ENCODE measurements around the gene ANKLE2.

The ANKLE2 gene

DNA sequence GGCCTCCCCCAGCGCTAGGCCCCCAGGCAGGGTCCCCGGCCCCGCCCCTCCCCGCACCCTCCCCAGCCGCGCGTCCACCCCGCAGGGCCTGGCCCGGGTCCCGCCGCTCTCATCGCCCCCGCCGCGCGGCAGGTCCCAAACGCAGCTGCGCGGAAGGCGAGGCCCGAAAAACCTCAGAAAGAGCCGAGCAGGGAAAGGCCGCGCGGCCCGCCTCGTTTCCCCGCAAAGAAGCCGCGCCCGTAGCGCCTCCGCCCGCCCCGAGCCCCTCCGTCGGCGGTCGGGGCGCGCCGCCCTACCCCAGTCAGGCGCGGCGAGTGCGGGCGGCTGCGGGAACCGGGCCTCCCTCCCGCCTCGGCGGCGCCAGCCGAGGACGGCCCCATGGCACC is 74.8 kb downstream of the ANKLE2 start:
- DNase-seq, result peak; percentile 65

DNA sequence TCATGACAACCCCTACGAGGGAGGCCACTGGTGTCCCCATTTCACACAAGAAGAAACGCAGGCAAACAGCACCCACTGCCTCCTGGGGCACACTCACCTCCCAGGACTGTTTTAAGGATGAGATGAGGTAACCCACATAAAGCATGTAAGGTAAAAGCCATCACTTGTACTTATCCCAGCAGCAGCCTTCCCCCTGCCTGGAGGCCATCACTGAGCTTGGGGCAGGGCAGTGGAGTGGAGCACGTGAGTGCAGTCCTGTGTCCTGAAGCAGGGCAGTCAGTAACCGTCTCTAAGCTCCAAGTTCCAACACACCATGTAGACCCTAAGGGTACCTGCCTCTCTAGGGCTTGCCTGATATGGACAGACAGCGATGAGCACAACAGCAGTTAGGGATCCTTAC is 76.2 kb downstream of the ANKLE2 start:
- DNase-seq, result no peak

DNA sequence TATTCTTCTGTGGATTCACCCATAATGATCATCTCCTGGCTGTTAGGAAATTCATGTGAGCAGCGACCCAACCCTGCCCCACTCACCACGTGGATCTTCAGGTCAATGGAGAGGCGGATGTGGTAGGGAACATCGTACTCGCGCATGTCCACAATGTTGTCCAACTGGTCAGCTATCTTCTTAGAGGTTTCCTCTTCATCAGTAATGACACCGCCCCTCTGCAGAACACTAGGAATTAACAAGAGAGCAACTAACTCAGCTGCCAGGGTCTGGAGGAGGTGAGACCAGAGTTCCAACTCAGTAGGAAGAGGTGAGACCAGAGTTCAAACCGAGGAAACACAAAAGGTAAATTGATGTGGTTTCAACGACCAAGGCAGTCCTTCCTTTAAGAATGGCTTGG is 84.1 kb downstream of the ANKLE2 start:
- no peak for DNase-seq

DNA sequence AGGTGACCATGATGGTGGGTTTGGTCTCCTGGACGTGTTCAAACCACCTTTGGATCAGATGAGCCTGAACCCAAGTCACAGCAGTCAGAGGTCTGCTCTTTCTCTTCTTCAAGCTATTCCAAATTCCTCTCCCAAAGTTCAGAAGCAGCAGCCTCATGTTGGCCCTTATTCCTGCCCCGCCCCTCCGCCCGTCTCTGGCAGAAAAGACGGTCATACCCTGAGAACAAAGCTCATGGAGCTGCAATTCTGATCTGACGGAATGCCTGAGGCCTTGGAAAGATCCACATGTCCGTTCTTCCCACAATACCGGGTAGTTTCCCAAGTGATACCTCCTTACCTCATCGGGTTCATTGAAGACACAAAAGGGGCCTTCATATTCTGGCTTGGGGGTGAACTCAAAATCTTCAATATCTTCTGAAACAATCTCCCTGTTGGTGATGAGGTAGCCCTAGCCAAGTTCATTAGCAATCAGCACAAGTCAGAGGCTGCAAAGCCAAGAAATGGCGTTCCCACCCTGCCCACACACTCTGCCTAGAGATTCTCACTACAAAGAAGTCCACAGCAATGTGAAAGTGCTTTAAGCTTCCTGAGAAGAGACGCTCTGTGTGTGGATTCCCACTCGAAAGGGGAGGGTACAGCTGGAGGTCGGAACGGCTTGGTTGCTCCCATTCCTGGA is 85.7 kb downstream of the ANKLE2 start:
- no peak for DNase-seq
